ENCODE results near the gene FARSA. TPM values are rescaled to one million over a fixed set of nuclear protein-coding genes. Genes with fewer than 3 reads are reported as not detected.
"Not testable (repeated sequence)": the region's sequence is repeated elsewhere in the genome, so short reads cannot be mapped to it uniquely, and the experiment has no call there.

The FARSA gene
- total RNA-seq, 1 donor from 2014 or later: 55.7 TPM

DNA sequence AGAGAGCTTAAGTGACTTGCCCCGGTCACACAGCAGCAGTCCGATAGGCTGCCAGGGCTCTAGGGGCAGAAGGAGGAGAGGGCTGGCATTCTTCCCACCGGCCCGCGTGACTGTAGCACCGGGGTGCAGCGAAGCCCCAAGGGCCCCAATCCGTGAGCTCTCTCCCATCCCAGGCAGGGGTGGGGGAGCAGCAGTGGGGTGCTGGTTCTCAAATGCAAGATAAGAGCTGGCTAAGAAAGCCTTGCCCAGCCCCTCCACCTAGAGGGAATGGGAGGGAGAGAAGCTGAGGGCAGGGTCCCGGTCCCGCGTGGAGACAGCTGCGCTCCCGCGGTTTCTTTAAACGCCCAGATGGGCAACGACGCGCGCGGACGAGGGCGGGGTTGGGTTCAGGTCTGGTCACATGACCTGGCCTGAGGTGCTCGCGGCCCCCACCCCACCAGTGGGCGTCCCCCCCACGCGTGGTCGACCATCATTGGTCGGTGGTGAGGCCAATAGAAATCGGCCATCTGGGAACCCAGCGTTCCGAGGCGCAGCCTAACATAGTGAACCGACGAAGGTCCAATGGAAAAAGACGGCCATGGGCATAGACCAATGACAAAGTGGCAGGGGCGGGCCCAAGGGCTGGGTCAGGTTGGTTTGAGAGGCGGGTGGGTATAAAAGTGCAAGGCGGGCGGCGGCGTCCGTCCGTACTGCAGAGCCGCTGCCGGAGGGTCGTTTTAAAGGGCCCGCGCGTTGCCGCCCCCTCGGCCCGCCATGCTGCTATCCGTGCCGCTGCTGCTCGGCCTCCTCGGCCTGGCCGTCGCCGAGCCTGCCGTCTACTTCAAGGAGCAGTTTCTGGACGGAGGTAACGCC lies 4.6 kb upstream of the FARSA start, which contains the start of gene CALR:
Gene CALR, plus strand, starts transcription at position 683 of the 852 bp plus-strand sequence. Its CDS starts 71 bp downstream, at position 754.
- peak; percentile 99 for DNase-seq (ENCODE audit: low read depth)

DNA sequence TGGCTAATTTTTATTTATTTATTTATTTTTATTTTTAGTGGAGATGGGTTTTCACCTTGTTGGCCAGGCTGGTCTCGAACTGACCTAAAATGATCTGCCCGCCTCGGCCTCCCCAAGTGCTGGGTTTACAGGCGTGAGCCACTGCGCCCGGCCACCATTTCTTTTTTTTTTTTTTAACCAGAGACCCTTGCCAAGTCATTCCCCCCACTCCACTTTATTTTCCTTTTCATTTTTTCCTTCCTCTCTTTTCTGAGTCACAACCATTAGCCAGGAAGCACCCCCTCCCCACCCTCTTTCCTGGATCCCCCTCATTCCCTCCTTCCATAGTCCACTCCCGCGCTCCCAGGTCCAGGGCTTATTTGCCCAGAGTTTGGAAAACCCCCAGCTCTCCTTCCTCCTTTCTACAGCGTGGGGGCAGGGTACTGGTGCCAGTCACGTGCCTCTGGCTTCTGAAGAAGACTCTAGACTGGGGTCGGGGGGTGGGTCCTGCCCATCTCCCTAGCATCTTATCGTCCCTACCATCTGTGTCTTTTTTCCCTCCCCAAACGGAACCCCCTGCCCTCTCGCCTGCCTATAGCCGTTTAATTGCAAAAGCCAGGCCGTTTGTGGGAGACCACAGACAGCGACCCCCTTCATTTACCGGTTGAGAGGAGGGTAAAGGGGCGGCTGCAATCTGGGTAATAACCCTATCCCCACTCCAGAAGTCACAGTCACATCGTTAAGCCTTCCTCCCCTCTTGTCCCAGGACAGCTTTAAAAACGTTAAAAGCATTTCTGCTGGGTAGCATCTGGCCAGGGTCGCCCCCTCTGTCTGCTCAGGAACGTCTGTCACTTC lies 3.8 kb upstream of the FARSA start:
- DNase-seq (ENCODE audit: low read depth): no peak

DNA sequence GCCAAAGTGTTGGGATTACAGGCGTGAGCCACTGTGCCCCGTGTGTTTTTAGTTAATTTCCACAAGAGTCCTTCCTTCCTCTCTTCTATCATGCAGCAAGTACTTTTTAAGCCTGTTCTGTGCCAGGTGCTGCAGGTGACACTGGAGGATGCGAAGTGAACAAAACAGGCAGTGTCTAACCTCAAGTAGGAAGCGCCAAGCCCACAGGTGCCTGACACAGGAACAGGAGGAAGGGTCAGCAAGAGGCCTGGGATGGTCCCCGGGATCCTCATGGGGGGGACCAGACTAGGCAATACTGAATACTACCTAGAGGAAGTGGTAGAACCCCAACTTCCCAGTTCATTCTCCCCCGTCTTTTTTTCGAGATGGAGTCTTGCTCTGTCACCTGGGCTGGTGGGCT lies 3.1 kb upstream of the FARSA start:
- DNase-seq (ENCODE audit: low read depth): no peak

DNA sequence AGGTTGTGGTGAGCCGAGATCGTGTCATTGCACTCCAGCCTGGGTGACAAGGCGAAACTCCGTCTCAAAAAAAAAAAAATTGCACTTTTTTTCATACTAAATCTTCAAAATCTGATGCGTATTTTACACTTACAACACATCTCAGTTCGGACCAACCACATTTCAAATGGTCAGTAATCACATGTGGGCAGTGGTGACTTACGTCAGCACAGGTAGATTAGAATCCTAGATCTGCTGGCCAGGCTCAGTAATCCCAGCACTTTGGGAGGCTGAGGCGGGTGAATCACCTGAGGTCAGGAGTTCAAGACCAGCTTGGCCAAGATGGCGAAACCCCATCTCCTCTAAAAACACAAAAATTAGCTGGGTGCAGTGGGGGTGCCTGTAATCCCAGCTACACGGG lies 1.6 kb upstream of the FARSA start:
- no peak for DNase-seq (ENCODE audit: low read depth)

DNA sequence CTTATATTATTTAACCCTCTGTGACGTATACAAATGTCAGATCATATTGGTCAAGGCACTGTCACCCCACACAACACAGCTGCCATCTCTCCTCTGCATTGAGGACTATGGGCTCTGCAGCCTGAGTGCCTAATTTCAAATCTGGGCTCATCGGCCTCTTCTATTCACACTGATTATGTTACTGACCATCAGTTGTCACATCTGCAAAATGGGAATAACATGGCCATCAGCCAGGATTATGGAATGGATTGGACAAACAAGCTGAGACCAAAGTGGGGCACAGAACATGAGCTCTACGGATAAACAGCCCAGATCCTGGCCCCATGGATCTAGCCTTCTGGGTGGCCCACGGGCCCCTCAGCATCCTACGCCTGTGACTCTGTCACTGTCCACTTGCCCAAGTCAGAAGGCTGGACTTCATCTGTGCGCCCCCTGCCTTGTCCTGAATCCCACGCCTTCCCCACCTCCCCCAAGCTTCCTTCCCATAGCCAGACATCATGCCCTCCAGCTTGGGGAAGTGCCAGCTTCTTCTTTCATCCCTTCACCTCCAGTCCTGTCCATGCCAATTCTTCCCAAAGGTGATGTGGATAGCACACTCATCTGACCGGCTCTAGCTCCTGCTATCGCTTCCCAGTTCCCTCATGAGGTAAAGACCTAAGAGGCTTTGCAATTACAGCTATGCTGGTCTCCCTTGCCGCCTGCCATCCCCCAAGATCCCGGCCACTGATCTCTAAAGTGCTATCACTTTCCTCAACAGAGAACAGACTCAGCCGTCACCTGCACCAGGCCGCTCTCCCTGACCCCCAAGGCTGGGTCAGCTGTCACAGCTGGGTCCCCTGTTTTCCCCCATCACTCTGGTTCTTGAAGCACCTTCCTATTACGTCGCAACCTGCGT lies 872 bp downstream of the FARSA start:
- no peak for DNase-seq (ENCODE audit: low read depth)

GRCh38 chr19:12930002-12930645 lies 3.4 kb downstream of the FARSA start:
- DNase-seq (ENCODE audit: low read depth): no peak

DNA sequence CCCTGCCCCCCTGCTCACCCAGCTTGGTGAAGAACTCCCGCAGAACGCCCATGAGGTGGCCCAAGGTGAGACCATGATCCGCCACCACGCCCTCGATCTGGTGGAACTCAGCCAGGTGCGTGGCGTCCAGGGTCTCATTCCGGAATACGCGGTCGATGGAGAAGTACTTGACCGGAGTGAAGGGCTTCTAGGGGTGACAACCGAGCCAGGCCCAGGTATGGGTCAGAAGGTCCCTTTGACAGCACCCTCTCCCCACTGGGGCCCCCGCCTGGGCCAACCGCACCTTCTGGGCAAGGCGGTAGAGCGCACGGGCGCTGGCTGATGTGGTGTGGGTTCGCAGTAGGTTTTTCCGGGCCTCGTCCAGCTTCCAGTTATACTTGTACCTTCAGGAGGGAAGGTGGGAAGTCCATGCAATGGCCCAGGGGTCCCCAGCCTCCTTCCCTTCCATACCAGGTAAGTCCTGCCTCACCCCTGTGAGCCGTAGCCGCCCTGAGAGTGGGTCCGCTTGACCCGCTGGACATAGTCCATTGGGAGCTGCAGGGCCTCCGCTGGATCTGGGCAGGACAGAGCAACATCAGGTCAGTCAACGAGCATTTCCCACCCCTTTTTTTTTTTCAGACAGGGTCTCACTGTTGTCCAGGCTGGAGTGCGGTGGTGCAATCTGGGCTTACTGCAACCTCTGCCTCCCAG lies 8.7 kb downstream of the FARSA start:
- DNase-seq (ENCODE audit: low read depth): no peak

GRCh38 chr19:12922959-12923358 lies 10.6 kb downstream of the FARSA start:
- no peak for DNase-seq (ENCODE audit: low read depth)

- DNase-seq (ENCODE audit: low read depth): no peak
These were observed 12.5 kb downstream of the FARSA start for GRCh38 chr19:12921047-12921446.

- no peak for DNase-seq (ENCODE audit: low read depth)
These were observed 15.3 kb downstream of the FARSA start for GRCh38 chr19:12918253-12918652.

DNA sequence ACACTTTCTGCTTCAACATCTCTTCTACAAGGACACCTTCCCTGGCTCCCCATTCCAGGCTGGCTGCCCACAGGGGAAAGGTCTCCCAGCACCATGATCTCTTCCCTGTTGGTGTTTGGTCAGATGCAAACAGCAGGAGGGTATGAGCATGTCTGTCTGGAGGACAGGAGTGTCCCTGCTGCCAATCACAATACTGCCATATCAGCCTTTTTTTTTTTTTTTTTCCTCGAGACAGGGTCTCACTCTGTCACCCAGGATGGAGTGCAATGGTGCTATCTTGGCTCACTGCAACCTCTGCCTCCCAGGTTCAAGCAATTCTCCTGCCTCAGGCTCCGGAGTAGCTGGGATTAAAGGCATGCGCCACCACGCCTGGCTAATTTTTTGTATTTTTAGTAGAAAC lies 17.7 kb downstream of the FARSA start:
- not testable (repeated sequence) for DNase-seq (ENCODE audit: low read depth)

DNA sequence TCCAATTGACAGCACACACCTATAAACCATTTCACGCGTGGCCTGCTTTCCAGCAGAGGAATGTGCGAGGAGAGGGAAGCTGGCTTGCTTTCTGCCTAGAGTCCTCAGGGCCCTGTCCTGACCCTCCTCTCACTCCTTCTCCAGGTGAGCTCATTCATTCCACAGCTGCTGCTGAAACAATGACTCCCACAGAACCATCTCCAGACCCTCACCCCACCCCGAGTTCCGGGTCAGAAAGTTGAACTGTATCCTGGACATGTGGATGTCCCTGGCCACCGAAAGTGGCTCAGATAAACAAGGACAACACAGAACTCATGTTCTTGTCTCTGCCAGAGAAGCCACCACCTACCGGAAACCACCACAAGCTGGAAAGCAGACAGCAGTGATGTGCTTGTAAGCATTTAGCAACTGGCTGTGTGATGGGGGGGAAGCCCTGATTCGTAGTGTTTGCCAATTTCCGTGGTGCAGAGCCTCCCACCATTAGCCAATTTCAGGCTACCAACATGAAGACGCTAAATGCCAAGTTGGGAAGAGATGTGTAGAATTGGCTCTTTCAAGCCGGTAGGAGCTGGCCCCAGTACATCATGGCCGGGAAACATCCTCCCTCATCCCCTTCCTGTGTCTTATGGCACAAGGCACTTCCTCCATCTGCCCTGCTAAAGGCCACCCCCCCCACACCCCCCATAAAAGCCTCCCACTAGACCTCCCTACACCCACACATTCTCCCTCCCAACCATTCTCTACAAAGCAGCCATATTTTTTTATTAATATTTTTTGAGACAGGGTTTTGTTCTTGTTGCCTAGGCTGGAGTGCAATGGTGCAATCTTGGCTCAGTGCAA lies 19.4 kb downstream of the FARSA start:
- DNase-seq (ENCODE audit: low read depth): no peak

- peak; percentile 43 for DNase-seq (ENCODE audit: low read depth)
These were observed 20.4 kb downstream of the FARSA start for GRCh38 chr19:12913011-12913561.

GRCh38 chr19:12912571-12912970 lies 20.9 kb downstream of the FARSA start:
- no peak for DNase-seq (ENCODE audit: low read depth)

GRCh38 chr19:12907166-12907565 lies 26.3 kb downstream of the FARSA start:
- no peak for DNase-seq (ENCODE audit: low read depth)

- DNase-seq (ENCODE audit: low read depth): no peak
These were observed 33.5 kb downstream of the FARSA start for GRCh38 chr19:12899891-12900518.

- DNase-seq (ENCODE audit: low read depth): no peak
These were observed 37.1 kb downstream of the FARSA start for GRCh38 chr19:12896460-12896859.

GRCh38 chr19:12893582-12893981 lies 39.9 kb downstream of the FARSA start:
- DNase-seq (ENCODE audit: low read depth): no peak

All from myocyte (in vitro differentiated cells).